Esophagus squamous epithelium (tissue), 5 donors: ENCODE data around the gene ANKS1B. TPM values are rescaled to one million over a fixed set of nuclear protein-coding genes. Genes with fewer than 3 reads are reported as not detected.

Experiments
- DNase-seq: peaks from one replicate; lab custom pipeline; 2025; lab: John Stamatoyannopoulos, UW
- H3K27ac ChIP-seq, 4 donors: fragments of 200-600 bp; sonication (generic); one replicate each; pipeline ENCODE4 v1.5.1; 2016 to 2019; ENCODE audit warnings: mild to moderate bottlenecking in 1 of 4
- H3K27me3 ChIP-seq, 4 donors: fragments of 200-600 bp; sonication (generic); 1 replicate in 3 of 4; 2 replicates in 1 of 4; pipeline versions ENCODE4 v1.5.1 to v1.6.0; 2017 to 2021; ENCODE audit warnings: antibody characterized with exemption in 1 of 4
- H3K36me3 ChIP-seq, 3 donors: fragments of 200-600 bp; sonication (generic); one replicate each; pipeline ENCODE4 v1.5.1; 2016 to 2019
- H3K4me1 ChIP-seq, 3 donors: fragments of 200-600 bp; sonication (generic); one replicate each; pipeline ENCODE4 v1.5.1; 2017 to 2019
- H3K4me3 ChIP-seq, 4 donors: fragments of 200-600 bp; sonication (generic); 1 replicate in 3 of 4; 2 replicates in 1 of 4; pipeline ENCODE4 v1.5.1; 2016 to 2019; ENCODE audit warnings: mild to moderate bottlenecking in 2 of 4, moderate library complexity in 1 of 4
- H3K9me3 ChIP-seq, 3 donors: fragments of 200-600 bp; sonication (generic); one replicate each; pipeline ENCODE4 v1.5.1; 2016 to 2019
- CTCF ChIP-seq, 6 experiments: fragments of 450-650 bp in 4 of 6; fragments of 200-600 bp in 2 of 6; sonication (generic) in 2 of 6; IDR thresholded peaks; one replicate each; pipeline ENCODE4 v1.5.1; 2016 to 2019; ENCODE audit warnings: antibody characterized with exemption in 6 of 6, mild to moderate bottlenecking in 4 of 6, moderate library complexity in 4 of 6
- POLR2A ChIP-seq, 4 donors: fragments of 450-650 bp; IDR thresholded peaks; one replicate each; pipeline ENCODE4 v1.6.1; 2017; ENCODE audit warnings: antibody characterized with exemption in 4 of 4, mild to moderate bottlenecking in 4 of 4, moderate library complexity in 3 of 4
- WGBS, 2 donors: methylation state at CpG; one replicate each; pipeline ENCODE4 v1.1.5; 2018; 5-methylcytosine and 5-hydroxymethylcytosine counted together
- intact Hi-C: fragments of 100-400 bp; cut with DNase I; formaldehyde crosslinking; loops from one replicate; pipeline ENCODE4 v1.15.0; 2022
- total RNA-seq, 4 donors: library from RNA; depleted of rRNA; stranded (reverse); fragments of >200 nt; gene quantifications; one replicate each; pipeline ENCODE4 v1.1.0, GENCODE V29; 2016
- donor health status: DM: yes; HTN: yes; CAD: no.

The ANKS1B gene
- total RNA-seq, 4 donors from 2014 or later: 1.6 to 15.8 (median 8.1) TPM

GRCh38 chr12:99859126-99859525, 125.6 kb downstream of the ANKS1B start:
- DNase-seq: no peak
- 44 to 67% methylated on average over 1 of the region's 1 CpG for WGBS, 2 donors
- TF ChIP-seq CTCF (IDR thresholded peaks at IDR 0.05): no peak
- no peak for TF ChIP-seq POLR2A (IDR thresholded peaks at IDR 0.05)
- H3K9me3 ChIP-seq: no peaks in the 10 kb centered on the region
- H3K4me3 ChIP-seq: no peak overlapping the region
- no peaks in the 10 kb centered on the region for H3K27me3 ChIP-seq
- H3K27ac ChIP-seq: no peak overlapping the region
- intact Hi-C loops: no loop called here
- no peaks in the 10 kb centered on the region for H3K4me1 ChIP-seq
- H3K36me3 ChIP-seq: no peaks in the 10 kb centered on the region

- DNase-seq: no peak
- WGBS, 2 donors: 69 to 76% methylated on average over 4 to 5 of the region's 5 CpGs
- no peaks in the 10 kb centered on the region for H3K4me1 ChIP-seq
- H3K9me3 ChIP-seq: no peaks in the 10 kb centered on the region
- H3K4me3 ChIP-seq: no peak overlapping the region
- intact Hi-C loops: no loop called here
- no peak for TF ChIP-seq CTCF (IDR thresholded peaks at IDR 0.05)
- no peak for TF ChIP-seq POLR2A (IDR thresholded peaks at IDR 0.05)
- no peaks in the 10 kb centered on the region for H3K36me3 ChIP-seq
- no peaks in the 10 kb centered on the region for H3K27me3 ChIP-seq
- no peak overlapping the region for H3K27ac ChIP-seq
Measured at GRCh38 chr12:99852666-99853065, 132.1 kb downstream of the ANKS1B start.

- Histone ChIP-seq H3K27ac (no peak overlapping the region), H3K36me3 (no peaks in the 10 kb centered on the region), H3K4me1 (no peaks in the 10 kb centered on the region), H3K4me3 (no peak overlapping the region), H3K9me3 (no peaks in the 10 kb centered on the region), H3K27me3 (no peaks in the 10 kb centered on the region)
- DNase-seq: no peak
- TF ChIP-seq CTCF (IDR thresholded peaks at IDR 0.05) (no peak), POLR2A (IDR thresholded peaks at IDR 0.05) (no peak)
- intact Hi-C loops: no loop called here
Measured at GRCh38 chr12:99847936-99848335, 136.8 kb downstream of the ANKS1B start.

GRCh38 chr12:99834710-99835109, 150.0 kb downstream of the ANKS1B start:
- Histone ChIP-seq H3K4me3 (no peak overlapping the region), H3K4me1 (no peaks in the 10 kb centered on the region), H3K27ac (no peak overlapping the region), H3K27me3 (no peaks in the 10 kb centered on the region), H3K9me3 (no peaks in the 10 kb centered on the region), H3K36me3 (no peaks in the 10 kb centered on the region)
- WGBS, 2 donors: 90 to 100% methylated on average over 2 of the region's 2 CpGs
- intact Hi-C loops: no loop called here
- no peak for DNase-seq
- TF ChIP-seq POLR2A (IDR thresholded peaks at IDR 0.05) (no peak), CTCF (IDR thresholded peaks at IDR 0.05) (no peak)

GRCh38 chr12:99833397-99833796, 151.3 kb downstream of the ANKS1B start:
- no peaks in the 10 kb centered on the region for H3K4me1 ChIP-seq
- WGBS, 2 donors: 61 to 63% methylated on average over 1 of the region's 1 CpG
- H3K27me3 ChIP-seq: no peaks in the 10 kb centered on the region
- intact Hi-C loops: no loop called here
- TF ChIP-seq POLR2A (IDR thresholded peaks at IDR 0.05) (no peak), CTCF (IDR thresholded peaks at IDR 0.05) (no peak)
- H3K27ac ChIP-seq: no peak overlapping the region
- no peaks in the 10 kb centered on the region for H3K9me3 ChIP-seq
- no peak for DNase-seq
- no peaks in the 10 kb centered on the region for H3K36me3 ChIP-seq
- H3K4me3 ChIP-seq: no peak overlapping the region
